Measurements from ENCODE around the gene PDGFA. TPM values are rescaled to one million over a fixed set of nuclear protein-coding genes. Genes with fewer than 3 reads are reported as not detected.

Gene PDGFA
- polyA plus RNA-seq, 5 donors = 30.4 to 47.4 (median 40.8) TPM

DNA sequence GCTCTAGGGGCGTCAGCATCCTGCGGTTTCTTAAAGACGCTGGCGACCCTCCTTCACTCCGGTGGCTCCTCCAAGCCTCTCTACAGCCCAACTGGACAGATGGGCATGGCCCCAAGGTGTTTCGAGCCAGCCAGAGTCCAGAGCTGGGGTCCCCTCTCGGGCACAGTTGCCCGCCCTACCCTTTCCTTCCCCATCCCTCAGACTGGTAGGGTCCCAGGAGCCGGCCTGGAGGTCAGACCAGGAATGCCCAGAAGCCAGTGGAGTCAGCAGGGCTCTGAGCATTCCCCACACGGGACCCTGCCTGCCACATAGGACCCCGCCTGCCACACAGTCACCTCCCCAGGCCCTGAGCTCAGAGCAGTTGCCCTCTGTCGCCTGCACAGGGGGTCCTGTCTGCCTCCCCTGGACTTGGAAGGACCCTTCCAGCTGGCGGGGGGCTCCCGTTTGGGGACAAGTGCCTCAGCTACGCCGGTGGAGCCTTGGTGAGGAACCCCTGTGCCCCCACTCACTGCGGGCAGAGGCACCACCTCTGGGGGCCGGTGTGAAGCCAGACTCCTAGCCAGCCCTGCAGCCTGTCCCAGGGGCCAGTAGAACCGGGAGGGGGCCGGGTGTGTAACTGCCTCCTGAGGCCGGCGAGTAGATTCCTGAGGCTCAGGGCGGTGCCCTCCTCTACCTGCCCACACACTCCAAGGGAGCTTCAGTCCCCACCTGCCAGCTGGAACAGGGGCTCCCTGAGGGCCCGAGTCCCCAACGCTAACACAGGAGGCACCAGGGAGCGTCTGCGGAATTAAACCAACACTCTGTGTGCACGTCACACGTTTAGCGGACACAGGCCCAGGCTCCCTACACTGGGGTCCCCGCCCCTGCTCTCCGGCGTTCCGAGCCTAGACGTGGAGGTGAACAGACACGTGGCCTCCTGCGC lies 19.4 kb upstream of the PDGFA start:
- no peak for DNase-seq

DNA sequence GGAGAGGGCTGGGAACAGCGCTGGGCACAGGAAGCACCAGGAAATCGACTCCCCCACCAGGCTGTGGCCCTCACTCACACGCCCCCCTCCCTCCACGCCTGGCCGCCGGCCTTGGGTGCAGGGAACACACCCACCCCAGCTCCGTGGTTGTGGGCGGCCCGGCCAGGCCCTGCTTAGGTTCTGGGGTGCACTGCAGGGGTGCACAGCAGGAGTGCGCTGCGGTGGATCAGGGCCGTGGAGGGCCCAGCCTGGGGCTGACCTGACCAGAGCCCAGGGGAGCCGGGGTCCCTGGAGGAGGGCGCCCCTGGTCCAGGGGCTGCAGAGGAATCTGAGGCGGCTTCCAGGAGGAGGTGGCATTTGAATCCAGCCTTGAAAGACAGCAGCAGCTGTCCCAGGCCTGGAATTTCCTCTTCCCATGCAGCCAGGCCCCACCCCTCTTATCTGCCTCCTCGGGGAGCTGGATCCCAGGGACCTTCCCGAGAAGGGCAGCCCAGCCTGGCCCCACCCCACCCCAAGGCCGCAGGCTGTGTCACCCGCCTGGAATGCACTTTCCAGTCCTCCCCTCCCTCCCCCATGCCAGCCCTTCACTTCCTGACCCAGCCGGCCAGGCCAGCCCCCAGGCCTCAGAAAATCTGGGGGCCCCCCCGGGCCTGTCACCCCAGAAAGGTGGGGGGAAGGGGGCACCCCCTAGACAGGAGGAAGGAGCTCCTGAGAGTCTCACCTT lies 18.4 kb upstream of the PDGFA start:
- no peak for DNase-seq

DNA sequence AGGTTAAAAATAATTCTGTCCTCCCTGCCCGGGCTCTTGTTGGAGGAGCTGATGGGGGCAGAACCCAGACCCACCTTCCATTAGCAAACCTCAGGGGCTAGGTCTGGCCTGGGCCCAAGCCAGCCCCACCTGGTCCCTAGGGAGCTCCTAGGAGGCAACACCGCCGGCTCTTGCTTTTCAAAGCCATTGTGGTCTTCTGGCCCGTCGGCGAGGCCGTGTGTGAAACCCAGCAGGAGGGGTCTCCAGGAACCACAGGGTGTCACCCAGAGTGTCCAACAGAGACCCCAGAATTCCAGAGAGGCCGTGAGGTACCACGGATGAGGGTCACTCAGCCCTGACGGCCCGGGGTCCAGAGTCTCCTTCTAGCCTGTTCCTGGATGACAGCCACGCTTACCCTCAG lies 16.6 kb upstream of the PDGFA start:
- no peak for DNase-seq

DNA sequence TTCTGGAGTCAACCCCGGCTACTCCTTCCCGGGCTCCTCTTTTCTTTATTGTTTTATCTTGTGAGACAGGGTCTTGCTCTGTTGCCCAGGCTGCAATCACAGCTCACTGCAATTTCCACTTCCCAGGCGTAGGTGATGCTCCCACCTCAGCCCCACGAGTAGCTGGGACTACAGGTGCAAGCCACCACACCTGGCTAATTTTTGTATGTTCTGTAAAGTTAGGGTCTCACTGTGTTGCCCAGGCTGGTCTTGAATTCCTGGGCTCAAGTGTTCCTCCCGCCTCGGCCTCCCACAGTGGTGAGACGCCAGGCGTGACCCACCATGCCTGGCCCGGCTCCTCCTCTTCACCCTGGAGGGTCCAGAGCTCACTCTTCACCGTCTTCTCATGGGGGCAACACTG lies 15.3 kb upstream of the PDGFA start:
- no peak for DNase-seq

DNA sequence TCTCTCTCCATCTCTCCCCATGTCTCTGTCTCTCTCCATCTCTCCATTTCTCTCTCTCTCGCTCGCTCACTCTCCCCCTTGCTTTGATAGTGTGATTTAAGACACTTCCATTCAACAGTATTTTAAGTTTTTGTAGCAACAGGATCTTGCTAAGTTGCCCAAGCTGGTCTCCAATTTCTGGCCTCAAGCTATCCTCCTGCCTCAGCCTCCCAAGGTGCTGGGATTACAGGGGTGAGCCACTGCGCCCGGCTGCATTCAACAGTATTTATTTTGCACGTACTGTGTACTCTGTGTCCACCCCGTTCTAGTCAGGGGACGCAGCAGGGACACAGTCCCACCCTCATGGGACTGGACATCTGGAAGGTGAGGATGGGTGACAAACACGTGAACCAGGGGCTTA lies 14.4 kb upstream of the PDGFA start:
- no peak for DNase-seq

DNA sequence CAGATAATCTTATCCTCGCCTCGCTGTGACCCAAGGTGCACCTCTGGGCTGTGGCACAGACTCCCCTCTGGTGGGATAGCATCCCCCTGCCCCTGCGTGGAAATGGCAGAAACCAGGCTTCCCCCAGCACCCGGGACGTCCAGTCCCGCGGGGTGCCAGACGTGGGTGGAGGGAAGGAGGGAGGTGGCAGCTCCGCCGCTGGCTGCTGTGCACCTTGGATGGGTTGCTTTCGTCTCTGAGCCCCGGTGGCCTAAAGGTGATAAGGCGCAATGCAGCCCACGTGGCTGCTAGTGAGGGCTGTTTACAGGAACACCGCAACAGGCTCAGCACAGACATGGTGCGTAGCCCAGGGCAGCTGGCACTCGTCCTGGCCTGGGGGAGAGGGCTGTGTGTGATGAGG lies 13.6 kb upstream of the PDGFA start:
- DNase-seq = no peak

DNA sequence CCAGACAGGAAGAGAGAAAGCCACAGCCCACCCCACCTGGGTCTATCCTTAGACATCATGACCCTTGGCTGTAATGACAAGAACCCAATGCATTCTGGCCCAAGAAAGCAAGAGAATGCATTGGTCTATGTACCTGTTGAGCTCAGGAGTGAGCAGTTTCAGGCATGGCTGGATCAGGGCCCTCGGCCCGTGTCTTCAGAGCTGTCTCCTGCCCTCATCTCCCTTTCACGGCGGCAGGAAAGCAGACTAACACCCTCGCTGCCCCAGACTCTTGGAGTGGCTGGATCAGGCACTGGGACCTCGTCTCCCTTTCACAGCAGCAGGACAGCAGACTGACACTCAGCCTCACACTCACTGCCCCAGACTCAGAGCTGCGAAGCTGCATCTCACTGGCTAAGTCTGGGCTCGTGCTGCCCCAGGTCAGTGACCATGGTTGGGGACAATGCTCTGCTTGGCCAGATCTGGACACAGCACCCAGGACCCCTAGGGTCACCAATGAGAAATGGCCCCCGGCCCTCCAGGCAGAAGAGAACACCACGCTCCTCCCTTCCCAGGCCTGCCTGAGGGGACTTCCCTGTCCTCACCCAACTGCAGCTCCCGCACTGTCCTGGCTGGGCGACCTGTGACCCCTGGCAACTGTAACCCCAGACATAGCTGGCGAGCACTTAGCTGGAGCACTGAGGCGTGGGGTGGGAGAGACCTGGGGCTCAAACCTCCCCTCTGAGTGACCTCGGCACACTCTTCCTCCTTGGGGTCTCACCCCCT lies 12.9 kb upstream of the PDGFA start:
- no peak for DNase-seq

DNA sequence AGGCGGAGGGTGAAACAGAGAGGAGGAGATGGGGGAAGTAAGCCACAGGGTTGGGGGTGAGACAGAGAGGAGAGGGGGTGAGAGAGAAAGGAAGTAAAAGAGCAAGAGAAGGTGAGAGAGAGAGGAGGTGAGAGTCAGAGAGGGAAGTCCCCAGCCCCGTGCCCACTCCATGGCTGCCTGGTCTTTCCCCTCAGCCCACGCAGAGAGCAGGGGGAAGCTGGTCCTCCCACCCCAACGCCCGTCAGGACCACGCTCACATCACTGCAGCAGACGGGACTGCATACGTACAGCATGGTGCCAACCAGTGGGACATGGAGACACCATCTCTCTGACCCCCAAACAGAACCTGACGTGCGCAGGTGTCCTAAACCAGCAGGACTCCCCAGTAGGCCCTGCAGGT lies 12.1 kb upstream of the PDGFA start:
- DNase-seq = no peak

DNA sequence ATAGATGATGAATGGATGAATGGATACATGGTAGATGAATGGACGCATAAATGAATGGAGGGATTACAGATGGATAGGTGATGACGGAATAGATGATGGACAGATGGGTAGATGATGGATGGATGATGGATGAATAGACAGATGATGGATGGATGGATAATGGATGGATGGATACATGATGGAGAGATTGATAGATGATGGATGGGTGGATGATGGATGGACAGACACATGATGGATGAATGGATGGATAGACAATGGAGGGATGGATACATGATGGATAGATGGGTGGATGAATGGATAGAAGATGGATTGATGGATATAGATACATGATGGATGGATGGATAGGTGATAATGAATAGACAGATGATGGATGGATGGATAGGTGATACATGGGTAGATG lies 8.8 kb upstream of the PDGFA start:
- no peak for DNase-seq

DNA sequence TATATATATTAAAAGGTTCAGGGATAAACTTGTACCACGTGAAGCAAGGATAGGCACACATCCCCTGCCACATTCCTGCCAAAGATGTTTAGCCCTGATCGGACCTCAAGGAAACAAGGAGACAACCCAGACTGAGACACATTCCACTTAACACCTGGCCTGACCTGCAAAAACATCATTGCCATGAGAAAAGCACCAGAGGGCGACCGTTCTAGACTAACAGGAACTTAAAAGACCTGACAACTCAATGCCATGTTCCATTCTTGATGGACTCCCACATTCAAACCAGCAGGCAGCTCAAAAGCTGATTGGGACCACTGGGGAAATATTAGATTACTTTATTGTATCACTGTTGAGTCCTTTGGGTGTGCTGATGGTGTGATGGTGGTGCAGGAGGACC lies 8.1 kb upstream of the PDGFA start:
- DNase-seq = no peak

DNA sequence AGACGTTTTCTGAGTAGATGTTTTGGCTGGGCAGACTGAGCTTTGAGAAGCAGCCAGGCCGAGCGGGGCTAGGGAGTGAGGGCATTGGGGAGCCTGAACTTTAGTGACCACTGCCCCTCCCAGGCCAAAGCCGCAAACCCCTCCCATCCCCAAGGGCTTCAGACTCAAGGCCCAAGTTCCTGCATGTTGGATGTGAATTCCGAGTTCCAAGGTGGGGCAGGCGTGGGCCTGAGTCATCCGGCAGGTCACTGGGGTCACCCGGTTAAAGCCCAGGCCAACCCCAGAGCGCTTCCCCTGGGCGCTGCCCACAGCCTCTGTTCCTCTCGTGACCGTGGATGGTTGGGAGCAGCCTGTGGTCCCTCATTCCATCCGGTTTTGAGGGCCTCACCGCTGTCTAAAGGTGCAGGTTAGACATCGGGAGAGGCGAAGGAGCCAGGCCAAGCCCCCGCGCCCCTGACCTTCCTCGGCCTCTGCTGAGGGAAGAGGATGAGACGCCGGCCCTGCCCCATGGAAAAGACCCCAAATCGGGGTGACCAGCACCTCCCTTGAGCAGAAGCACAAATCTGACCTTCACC lies 6.9 kb upstream of the PDGFA start:
- no peak for DNase-seq

DNA sequence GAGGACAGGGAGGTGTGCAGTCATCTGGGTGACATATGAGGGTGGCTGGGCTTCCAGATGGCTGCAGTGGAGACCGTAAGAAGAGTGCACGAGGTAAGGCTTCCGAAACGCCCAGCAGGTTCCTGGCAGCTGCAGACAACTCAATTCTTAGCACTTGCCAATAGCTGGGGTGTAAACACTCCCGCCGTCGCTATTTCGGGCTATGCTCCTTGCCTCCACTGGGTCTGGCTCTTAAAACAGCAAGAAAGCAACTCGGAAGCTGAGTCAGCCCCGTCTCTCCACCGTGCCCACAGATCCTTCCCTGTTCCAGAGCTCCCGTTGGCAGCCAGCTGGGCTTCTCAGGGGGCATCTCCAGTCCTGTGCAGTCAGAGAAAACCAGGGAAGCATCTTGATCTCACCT lies 6.1 kb upstream of the PDGFA start:
- DNase-seq = no peak

DNA sequence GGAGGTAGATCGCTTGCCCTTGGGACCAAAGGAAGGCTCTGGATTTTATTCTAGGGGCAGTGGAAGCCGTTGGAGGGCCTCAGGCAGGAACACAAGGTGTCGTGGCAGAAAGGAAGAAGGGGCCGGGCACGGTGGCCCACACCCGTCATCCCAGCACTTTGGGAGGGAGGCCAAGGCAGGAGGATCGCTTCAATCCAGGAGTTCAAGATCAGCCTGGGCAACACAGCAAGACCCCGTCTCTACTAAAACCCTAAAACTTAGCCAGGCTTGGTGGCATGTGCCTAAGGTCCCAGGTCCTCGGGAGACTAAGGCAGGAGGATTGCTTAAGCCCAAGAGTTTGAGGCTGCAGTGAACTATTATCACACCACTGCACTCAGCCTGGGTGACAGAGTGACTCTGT lies 5.2 kb upstream of the PDGFA start:
- no peak for DNase-seq

DNA sequence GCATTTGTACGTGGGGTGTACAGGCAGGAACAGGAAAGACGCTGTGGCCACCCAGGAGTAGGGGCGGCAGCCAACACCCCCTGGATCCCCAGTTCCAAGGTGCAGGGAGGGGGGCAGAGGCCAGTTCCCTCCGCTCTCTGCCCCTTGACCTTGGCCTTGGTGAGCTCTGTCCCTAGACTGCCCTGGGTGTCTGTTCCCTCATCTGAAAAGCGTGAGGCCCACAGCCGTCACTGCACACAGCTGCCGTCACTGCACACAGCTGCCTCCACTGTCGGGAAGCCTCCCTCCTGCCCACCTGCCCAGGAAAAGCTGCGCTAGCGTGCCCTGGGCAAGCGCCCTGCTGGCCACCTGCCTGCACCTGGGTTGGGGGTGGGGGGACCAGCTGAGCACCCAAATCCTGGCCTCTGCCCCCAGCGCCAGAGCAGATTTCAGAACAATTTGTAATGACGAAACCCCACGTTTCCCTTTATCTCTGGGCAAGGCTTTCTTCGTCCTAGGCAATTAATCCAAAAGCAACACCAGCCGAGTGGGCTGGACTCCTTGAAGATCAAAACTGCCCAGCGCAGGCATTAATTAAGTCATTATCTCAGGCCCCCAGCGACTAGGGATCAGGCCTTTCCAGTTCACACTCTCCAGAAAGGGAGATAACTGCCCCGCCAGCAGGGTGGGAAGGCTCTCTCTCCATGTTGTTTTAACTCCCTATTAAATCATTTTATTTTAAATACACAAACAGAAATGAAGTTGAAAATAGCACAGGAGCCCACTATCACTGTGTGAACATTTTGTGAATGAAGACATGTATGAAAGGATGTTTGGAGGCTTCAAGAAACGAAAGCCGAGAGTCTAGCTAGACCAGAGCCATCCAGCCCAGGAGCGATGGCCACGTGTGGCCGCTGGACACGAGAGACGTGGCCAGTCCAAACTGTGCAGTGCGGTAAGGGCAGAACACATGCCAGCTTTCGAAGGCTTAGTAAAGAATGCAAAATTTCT lies 4.0 kb upstream of the PDGFA start:
- no peak for DNase-seq

DNA sequence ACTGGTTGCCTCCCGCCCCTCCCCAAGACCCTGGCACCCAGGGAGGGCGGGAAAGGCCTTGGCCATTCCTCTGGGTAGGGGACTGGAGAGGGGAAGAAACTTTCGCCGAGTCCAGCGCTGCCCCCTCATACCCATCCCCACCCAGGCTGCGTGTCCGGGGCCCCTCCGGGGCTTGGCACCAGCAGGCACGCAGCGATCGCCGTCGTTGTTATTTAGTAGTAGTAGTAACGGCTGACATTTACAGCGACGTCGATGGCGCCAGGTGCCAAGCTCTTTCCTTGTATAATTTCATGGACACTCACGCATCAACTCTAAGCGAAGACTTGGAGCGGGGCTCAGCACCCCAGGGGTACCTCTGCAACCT lies 3.3 kb upstream of the PDGFA start:
- DNase-seq = no peak

DNA sequence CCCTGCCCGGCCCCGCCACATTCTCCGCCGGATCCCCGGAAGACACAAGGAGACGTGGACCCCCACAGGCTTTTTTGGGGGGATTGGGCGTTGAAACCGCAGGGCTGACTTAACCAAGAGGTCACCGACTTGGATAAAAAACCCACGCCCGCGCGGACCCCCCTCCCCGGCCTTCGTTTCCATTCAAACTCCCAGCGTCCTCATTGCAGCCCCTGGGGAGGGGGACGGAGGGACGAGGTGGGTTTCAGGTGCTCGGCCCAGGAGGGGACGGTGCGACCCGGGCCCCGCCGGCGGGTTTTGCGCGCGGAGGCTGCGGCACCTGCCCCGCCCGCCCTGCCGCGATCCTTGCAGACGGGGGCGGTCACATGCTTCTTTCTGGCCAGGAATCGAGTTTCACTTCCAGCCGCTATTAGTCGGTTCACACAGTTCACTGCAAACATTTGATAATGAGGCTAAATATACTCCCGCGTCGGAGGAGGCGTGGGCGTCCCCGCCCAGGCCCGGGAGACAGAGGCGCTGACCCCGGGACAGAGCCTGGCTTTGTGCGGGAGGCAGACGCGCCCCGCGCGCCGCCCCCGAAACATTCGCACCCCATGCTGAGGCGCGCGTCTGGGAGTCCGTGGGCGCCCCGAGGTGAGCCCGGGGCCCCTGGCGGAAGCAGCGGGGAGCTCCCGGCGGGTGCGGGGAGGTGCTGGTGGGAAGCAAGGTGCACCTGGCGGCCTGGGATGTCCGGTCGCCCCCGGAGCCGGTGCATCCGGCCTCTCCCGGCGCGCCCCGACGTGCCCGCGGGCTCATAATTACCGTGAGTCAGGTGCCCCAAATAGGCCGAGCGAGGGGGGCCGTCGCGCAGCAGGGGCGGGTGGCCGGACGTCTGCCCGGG lies 2.7 kb upstream of the PDGFA start:
- no peak for DNase-seq

DNA sequence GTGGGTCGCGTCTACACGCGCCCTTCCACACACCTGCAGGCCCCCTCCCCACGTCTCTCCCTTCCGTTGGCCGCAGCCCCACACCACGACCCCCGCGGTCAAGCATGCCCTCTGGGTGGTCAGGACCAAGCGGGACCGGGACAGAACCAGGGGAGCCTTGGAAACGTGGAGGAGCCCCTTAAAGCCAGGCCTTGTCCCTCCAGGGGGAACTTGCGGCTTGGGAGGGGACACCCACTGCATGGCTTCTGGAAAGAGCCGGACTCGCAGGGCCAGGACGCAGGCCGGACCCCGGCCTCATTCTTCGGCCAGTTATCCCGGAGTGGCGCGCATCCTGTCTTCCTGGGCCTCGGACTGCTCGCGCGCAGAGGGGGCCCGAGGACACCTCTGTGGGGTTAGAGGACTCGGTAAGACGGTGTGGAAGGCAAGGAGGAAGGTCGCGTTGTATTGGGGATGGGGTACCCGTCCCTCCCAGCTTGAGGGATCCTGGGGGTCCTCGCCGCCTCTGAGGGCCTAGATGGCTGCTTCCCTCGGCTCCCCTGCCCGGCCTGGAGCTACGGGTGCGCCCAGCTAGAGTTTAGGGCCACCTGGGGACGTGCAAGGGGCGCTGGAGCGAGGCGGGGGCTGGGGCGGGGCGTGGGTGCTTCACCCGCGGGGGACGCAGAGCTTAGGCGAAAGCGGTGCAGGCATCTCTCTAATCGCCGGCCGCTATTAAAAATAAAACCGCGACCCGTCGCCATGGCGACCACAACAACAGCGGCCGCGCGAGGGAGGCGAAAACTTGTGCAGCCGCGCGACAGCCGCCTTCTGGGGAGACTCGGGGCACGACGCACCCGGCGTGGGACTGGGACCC lies 1.8 kb upstream of the PDGFA start:
- peak in 1 of 2 donors; percentile 75 for DNase-seq

DNA sequence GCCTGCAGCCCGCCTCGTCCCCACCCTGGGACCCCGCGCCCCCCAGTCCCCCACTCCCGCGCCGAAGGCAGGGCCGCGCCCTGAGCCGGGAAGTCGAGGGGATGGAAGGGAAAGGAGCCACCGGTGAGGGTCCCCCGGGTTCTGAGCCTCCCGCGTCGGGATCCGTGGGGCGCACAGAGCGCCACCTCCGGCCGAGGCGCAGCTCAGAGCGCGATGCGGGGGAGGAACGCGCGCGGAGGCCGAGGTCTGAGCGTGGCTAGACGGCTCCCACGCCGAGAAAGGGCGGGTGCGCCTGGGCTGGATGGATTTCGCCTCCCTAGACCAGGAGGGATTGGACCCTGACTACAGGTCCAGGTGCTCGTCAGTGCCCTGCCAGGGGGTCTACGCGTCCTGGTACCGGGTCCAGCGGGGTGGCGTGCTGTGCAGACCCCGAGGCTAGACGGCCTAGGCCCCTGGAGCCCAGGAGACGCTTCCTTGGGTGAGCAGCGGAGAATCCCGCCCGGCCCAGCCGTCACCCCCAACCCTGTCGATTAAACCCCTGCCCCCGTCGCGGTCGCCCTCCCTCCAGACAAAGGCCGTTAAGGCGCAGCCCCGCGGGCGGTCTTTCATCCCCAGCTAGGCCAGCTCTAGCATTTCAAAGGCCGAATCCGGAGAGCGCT lies 986 bp upstream of the PDGFA start:
- DNase-seq = no peak
